Measurements from ENCODE around the gene HLA-B.
"Not testable (repeated sequence)": the region's sequence is repeated elsewhere in the genome, so short reads cannot be mapped to it uniquely, and the experiment has no call there.

The HLA-B gene

GRCh38 chr6:31383149-31383548 lies 26.2 kb upstream of the HLA-B start:
- DNase-seq: no peak

- DNase-seq: no peak
Measured at GRCh38 chr6:31381666-31382065, 24.7 kb upstream of the HLA-B start.

GRCh38 chr6:31379850-31380249 lies 22.9 kb upstream of the HLA-B start:
- DNase-seq: no peak

GRCh38 chr6:31378721-31379103 lies 21.7 kb upstream of the HLA-B start:
- no peak for DNase-seq

GRCh38 chr6:31378062-31378720 lies 21.2 kb upstream of the HLA-B start:
- no peak for DNase-seq

GRCh38 chr6:31377029-31377428 lies 20.1 kb upstream of the HLA-B start:
- no peak for DNase-seq

GRCh38 chr6:31375699-31376098 lies 18.7 kb upstream of the HLA-B start:
- DNase-seq: no peak

GRCh38 chr6:31374118-31374517 lies 17.1 kb upstream of the HLA-B start:
- not testable (repeated sequence) for DNase-seq

- no peak for DNase-seq
Measured at GRCh38 chr6:31368461-31368860, 11.5 kb upstream of the HLA-B start.

GRCh38 chr6:31366693-31367470 lies 9.9 kb upstream of the HLA-B start:
- DNase-seq: peak; percentile 80

GRCh38 chr6:31365864-31366263 lies 8.9 kb upstream of the HLA-B start:
- DNase-seq: no peak

GRCh38 chr6:31363811-31364210 lies 6.8 kb upstream of the HLA-B start:
- no peak for DNase-seq

GRCh38 chr6:31362751-31363150 lies 5.8 kb upstream of the HLA-B start:
- DNase-seq: no peak

GRCh38 chr6:31359581-31359980 lies 2.6 kb upstream of the HLA-B start:
- DNase-seq: peak; percentile 53

- DNase-seq: no peak
Measured at GRCh38 chr6:31358302-31358701, 1.3 kb upstream of the HLA-B start.

- DNase-seq: no peak
Measured at GRCh38 chr6:31357886-31358285, 907 bp upstream of the HLA-B start.

GRCh38 chr6:31356216-31356945 lies 598 bp downstream of the HLA-B start:
- no peak for DNase-seq

- no peak for DNase-seq
Measured at GRCh38 chr6:31355583-31355948, 1.4 kb downstream of the HLA-B start.

GRCh38 chr6:31354864-31355582 lies 2.0 kb downstream of the HLA-B start:
- DNase-seq: no peak

GRCh38 chr6:31354158-31354863 lies 2.7 kb downstream of the HLA-B start:
- no peak for DNase-seq

- no peak for DNase-seq
Measured at GRCh38 chr6:31353384-31353945, 3.5 kb downstream of the HLA-B start.
